Activated T-helper 17 cell treated with anti-CD3 and anti-CD28 coated beads, Interleukin-2, amount 50 U/mL, for 72 hours (primary cell): ENCODE results near the gene TMEM38B. TPM values are rescaled to one million over a fixed set of nuclear protein-coding genes. Genes with fewer than 3 reads are reported as not detected.

Experiments used
- ATAC-seq: fragments of 150-1000 bp; cut with Tn5 transposase; replicated peaks from 2 replicates; pipeline ENCODE4 v1.10.0; 2021; ENCODE audit warnings: mild to moderate bottlenecking, moderate library complexity
- H3K27ac Mint-ChIP-seq: one replicate; pipeline ENCODE4 v1.8.0; 2022; ENCODE audit warnings: mixed read lengths
- H3K27me3 Mint-ChIP-seq: one replicate; pipeline ENCODE4 v1.8.0; 2022; ENCODE audit warnings: mixed read lengths
- H3K36me3 Mint-ChIP-seq: one replicate; pipeline ENCODE4 v1.8.0; 2022; ENCODE audit warnings: low read depth, mild to moderate bottlenecking, mixed read lengths
- H3K4me1 Mint-ChIP-seq: one replicate; pipeline ENCODE4 v1.8.0; 2022; ENCODE audit warnings: mixed read lengths
- H3K4me3 Mint-ChIP-seq: one replicate; pipeline ENCODE4 v1.8.0; 2022; ENCODE audit warnings: mild to moderate bottlenecking, mixed read lengths
- H3K9me3 Mint-ChIP-seq: one replicate; pipeline ENCODE4 v1.8.0; 2022; ENCODE audit warnings: mixed read lengths
- total RNA-seq, 2 donors: library from RNA; stranded (reverse); gene quantifications; one replicate each; pipeline ENCODE4 v1.2.3, GENCODE V29; 2022

TMEM38B gene
- total RNA-seq, 2 donors from 2014 or later = 6.6 to 13.5 TPM

DNA sequence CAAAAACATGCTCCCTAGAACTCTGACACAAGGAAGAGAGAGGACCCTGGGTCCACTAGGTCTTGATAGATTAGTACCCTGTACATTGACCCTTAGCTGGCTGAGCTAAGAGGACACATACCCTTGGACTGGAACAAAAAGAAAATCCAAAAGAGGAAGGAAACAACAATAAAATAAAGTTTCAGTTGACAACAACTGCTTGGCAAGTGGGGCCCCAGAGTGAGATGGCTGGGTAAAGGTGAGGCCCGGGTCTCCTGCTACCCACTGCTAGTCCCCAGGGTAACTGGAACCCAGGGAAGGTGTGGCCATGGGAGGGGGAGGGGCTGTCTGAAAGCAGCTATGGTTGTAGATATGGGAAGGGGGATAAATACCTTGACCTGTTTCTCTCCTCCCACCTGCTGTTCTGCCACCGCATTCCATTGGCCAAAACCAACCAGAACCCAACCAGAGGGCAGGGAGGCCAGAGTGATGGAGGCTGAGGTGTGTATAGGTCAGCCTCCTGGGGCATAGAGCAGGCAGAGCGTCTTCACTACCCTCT, 20.4 kb upstream of the TMEM38B start:
- no peak overlapping the region for H3K4me3 Mint-ChIP-seq
- H3K27me3 Mint-ChIP-seq = peaks cover 10% of the 10 kb centered on the region
- no peaks in the 10 kb centered on the region for H3K4me1 Mint-ChIP-seq
- H3K9me3 Mint-ChIP-seq = no peaks in the 10 kb centered on the region
- ATAC-seq = no peak
- H3K27ac Mint-ChIP-seq = no peak overlapping the region
- no peaks in the 10 kb centered on the region for H3K36me3 Mint-ChIP-seq

DNA sequence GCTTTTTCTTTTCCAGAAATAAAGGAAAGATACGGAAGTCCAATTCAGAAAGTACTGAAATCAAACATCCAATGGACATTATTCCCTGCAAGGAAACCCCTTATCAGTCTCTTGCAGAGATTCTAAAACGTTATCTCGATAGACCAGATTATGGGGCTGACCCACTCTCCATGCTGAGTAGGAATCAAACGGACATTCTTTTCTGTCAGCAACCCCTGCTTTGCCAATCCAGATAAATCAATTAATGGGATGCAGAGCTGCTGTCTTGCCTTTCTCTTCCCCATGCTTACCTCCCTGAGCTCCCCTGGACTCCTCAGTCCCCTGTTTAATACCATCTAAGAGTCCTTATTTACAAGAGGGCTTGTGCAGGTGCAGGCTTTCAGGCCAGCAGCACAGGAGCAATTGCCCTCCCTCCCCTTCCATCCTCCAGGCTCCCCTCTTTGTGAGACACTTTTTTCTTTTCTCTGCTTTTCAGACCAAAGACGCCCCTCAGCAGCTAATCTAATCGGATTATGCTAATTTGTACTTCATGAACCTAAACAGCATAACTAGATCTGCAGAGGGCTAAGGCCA, 17.9 kb upstream of the TMEM38B start:
- Mint-ChIP-seq H3K36me3 (no peaks in the 10 kb centered on the region), H3K27ac (no peak overlapping the region), H3K9me3 (no peaks in the 10 kb centered on the region), H3K27me3 (peaks cover 3% of the 10 kb centered on the region), H3K4me3 (no peak overlapping the region), H3K4me1 (no peaks in the 10 kb centered on the region)
- ATAC-seq = no peak

DNA sequence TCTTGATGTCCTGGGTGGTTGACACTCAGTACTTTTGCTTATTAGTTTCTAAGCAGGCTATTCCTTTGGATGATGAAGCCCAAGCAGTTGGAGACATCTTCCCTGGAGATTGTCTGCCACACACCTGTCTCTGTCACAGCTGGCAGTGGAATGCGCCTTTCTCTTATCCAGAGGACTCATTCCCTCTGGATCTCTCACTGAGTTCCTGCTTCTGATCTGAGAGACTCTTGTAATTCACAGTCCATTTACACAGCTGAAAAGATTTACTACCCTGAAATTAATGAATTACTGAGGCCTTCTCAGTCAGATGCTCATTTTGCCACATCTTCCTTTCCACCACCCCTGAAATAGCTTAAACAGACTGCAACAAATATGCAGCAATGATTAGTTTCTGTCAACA, 16.2 kb upstream of the TMEM38B start:
- Mint-ChIP-seq H3K27ac (no peak overlapping the region), H3K27me3 (peaks cover 3% of the 10 kb centered on the region), H3K4me1 (no peaks in the 10 kb centered on the region), H3K4me3 (no peak overlapping the region), H3K36me3 (no peaks in the 10 kb centered on the region), H3K9me3 (no peaks in the 10 kb centered on the region)
- ATAC-seq = no peak

DNA sequence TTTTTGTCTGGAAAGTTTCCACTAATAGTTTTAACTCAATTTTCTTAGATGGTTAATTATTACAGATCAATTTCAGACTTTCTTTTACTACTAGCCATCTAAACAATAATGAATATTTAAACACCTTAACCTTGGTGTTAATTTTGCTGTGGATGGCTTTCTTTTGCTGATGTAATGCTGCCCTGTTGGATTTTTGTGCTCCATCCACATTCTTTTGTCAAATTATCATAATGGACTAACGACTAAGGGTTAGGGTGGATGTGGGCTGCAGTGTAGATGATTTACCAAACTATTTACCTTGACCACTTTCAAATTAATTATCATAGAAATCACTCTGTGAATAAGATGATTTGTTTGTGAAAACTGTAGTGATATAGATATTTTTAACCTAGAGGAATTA, 15.6 kb upstream of the TMEM38B start:
- Mint-ChIP-seq H3K9me3 (no peaks in the 10 kb centered on the region), H3K27me3 (peaks cover 3% of the 10 kb centered on the region), H3K36me3 (no peaks in the 10 kb centered on the region), H3K4me3 (no peak overlapping the region), H3K4me1 (no peaks in the 10 kb centered on the region), H3K27ac (no peak overlapping the region)
- no peak for ATAC-seq

DNA sequence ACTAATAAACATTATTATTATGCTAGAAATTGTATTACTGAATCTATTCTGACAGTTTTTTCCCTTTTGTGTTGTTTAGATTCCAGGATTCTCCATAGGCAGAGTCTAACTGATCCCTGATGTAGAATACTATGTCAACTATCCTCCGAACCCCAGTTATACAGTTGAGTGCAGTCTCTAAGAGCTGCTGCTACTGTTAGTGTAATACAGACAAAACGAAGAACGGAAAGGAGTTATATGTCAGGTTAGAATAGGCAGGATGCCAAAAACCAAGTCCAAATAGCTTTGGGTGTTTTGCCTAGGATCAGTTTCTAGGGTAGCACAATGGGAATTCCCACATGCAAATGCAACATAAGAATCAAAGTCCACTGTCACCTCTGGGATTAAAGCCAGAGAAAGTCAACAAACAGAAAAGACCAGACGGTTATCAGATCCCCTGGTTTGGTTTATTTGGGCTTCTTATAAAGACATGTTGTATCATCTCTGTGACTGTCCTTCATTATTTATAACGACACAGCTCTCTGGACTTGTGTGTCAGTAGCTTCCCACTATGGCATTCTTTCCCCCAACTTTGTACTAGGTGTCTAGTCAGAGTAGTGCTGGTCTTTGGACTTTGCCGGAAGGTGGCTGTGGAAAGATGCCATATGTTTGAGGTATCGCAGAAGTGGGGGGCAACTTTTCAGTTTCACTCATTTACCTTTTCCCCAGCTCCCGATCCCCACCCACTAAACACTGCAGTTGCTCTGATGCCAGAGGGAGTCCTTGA, 14.9 kb upstream of the TMEM38B start:
- H3K9me3 Mint-ChIP-seq = no peaks in the 10 kb centered on the region
- no peak overlapping the region for H3K27ac Mint-ChIP-seq
- no peaks in the 10 kb centered on the region for H3K4me1 Mint-ChIP-seq
- H3K36me3 Mint-ChIP-seq = no peaks in the 10 kb centered on the region
- H3K4me3 Mint-ChIP-seq = no peak overlapping the region
- peaks cover 3% of the 10 kb centered on the region for H3K27me3 Mint-ChIP-seq
- ATAC-seq = no peak

DNA sequence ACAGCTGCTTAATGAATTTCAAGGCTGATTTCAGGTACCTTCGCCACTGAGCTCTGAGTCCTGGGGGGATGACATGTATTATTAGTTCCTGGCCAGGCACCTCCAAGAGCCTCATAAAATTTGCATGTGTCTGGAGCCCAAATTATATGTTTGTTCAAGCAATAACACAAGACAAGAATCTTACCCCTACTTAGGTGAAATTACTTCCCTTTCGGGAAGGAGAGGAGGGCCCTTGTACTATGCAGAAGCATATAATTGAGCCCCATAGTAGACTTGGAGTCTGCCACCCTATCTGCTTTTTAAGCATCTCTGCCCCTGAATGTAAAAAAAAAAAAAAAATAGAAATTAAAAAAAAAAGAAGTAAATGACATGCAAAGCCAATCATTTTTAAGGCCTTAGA, 13.0 kb upstream of the TMEM38B start:
- H3K27ac Mint-ChIP-seq = no peak overlapping the region
- no peaks in the 10 kb centered on the region for H3K36me3 Mint-ChIP-seq
- H3K4me3 Mint-ChIP-seq = no peak overlapping the region
- no peaks in the 10 kb centered on the region for H3K4me1 Mint-ChIP-seq
- ATAC-seq = no peak
- no peaks in the 10 kb centered on the region for H3K9me3 Mint-ChIP-seq
- H3K27me3 Mint-ChIP-seq = peaks cover 3% of the 10 kb centered on the region

DNA sequence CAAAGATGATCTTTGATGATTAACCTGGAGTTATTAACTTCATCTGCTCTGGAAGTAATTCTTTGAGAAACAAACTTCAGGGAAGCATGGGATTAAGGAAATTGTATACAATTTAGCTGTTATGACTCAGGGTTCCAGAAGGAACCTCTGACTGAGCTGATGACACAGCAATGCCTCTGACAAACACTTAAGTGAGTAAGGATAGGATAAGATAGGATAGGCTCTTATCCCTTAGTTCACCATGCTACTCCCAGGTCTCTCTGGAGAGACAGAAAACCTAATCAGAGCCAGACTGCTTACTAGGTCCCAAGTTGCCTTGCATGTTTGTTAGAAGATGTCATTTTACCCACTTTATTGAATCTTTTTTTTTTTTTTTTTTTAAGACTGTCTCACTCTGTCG, 12.6 kb upstream of the TMEM38B start:
- Mint-ChIP-seq H3K27me3 (peaks cover 4% of the 10 kb centered on the region), H3K4me1 (no peaks in the 10 kb centered on the region), H3K36me3 (no peaks in the 10 kb centered on the region), H3K27ac (no peak overlapping the region), H3K9me3 (no peaks in the 10 kb centered on the region), H3K4me3 (no peak overlapping the region)
- no peak for ATAC-seq

DNA sequence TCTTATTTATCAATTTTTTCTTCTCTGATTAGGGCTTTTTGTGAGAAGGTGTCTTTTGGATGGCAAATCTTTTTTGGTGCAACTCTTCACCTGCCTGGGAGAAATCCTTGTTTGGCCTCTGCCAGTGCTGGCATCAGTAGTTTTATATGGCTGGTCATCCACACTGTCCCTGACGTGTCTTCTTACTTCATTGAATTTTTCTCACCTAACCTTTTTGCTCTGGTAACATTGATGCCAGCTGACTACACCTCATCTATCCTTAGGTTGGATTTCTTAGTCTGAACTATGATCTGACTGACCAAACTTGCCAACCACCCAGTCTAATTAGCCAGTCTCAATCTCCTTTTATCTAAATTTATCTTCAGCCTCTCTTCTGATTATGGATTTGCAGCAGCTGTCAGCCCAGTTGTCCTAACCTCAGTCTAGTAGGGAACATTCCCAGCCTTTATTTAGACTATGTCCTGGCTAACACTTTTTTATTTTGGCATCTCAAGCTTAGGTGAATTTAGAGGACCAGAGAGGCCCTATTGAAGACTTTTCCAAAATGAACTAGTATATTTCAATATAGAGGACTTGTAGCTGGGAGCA, 10.6 kb upstream of the TMEM38B start:
- Mint-ChIP-seq H3K4me1 (no peaks in the 10 kb centered on the region), H3K9me3 (no peaks in the 10 kb centered on the region), H3K4me3 (no peak overlapping the region), H3K27ac (no peak overlapping the region), H3K36me3 (no peaks in the 10 kb centered on the region), H3K27me3 (peaks cover 10% of the 10 kb centered on the region)
- ATAC-seq = no peak

DNA sequence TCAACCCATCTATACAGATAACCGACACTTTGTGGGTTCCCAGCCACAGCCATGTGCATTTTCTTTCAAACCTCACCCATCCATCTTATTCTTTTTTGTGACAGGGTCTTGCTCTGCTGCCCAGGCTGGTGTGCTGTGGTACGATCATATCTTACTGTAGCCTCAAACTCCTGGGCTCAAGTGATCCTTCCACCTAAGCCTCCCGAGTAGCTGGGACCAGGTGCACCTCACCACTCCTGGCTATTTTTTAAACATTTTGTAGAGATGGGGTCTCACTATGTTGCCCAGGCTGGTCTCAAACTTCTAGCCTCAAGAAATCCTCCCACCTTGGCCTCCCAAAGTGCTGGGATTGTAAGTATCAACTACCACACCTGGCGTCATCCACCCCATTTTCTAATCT, 7.4 kb upstream of the TMEM38B start:
- Mint-ChIP-seq H3K4me3 (no peak overlapping the region), H3K9me3 (no peaks in the 10 kb centered on the region), H3K4me1 (no peaks in the 10 kb centered on the region), H3K27me3 (peaks cover 13% of the 10 kb centered on the region), H3K27ac (no peak overlapping the region), H3K36me3 (no peaks in the 10 kb centered on the region)
- ATAC-seq = no peak

DNA sequence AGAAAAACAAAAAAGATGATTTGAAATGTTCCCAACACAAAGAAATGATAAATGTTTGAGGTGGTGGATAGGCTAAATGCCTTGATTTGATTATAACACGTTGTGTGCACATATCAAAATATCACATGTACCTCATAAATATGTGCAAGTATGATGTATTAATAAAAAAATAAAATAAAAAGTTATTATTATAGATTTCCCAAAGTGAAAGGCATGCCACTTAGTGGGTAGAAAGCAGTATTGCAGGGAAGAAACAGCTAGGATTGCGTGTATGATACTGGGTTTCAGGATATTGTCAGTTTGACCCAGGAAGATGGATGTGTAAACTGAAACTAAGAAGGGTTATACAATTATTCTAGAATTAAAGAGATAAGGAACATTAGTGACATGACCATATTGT, 3.6 kb upstream of the TMEM38B start:
- H3K9me3 Mint-ChIP-seq = no peaks in the 10 kb centered on the region

DNA sequence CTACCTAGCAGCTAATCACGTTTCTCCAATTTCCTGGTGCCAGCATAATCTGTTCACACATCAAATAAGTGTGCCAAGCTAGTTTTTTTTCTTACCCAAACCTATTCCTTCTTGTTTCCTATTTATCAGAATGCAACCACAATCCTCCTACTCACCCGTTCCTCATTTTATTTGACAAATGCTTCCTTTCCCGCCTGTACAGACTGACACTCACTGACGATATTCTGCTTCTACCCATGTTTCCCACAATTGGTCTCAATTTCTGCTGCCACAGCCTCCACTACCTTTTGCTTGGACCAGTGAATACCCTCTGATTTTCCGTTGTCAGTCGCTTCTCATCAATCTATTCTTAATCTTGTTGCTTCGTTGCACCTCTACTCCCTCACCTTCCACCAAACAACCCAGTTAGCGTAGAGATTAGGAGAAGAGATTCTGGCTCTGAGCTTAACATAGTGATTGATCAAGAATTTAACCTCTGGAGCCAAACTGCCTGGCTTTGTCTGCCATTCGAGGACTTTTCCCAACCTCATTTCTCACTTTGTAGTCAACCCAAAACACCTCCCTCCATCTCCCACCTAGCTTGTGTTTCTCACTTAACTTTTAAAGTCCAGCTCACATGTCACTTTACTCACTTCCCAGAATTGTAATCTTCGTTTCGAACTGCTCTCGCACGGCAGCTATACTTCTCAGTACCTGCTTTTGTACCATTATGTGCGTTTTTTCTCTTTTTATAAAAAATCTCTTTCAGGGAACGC, 729 bp upstream of the TMEM38B start:
- Mint-ChIP-seq H3K4me1 (peaks cover 12% of the 10 kb centered on the region), H3K27me3 (peaks cover 10% of the 10 kb centered on the region), H3K36me3 (no peaks in the 10 kb centered on the region), H3K9me3 (no peaks in the 10 kb centered on the region), H3K4me3 (peak overlapping the region; percentile 85), H3K27ac (peak overlapping the region; percentile 1)
- peak; percentile 5 for ATAC-seq

More for the DNA sequence above, 3.6 kb upstream of the TMEM38B start:
- Mint-ChIP-seq H3K4me1 (peaks cover 12% of the 10 kb centered on the region), H3K27ac (no peak overlapping the region), H3K36me3 (no peaks in the 10 kb centered on the region), H3K27me3 (peaks cover 18% of the 10 kb centered on the region), H3K4me3 (no peak overlapping the region)
- no peak for ATAC-seq

DNA sequence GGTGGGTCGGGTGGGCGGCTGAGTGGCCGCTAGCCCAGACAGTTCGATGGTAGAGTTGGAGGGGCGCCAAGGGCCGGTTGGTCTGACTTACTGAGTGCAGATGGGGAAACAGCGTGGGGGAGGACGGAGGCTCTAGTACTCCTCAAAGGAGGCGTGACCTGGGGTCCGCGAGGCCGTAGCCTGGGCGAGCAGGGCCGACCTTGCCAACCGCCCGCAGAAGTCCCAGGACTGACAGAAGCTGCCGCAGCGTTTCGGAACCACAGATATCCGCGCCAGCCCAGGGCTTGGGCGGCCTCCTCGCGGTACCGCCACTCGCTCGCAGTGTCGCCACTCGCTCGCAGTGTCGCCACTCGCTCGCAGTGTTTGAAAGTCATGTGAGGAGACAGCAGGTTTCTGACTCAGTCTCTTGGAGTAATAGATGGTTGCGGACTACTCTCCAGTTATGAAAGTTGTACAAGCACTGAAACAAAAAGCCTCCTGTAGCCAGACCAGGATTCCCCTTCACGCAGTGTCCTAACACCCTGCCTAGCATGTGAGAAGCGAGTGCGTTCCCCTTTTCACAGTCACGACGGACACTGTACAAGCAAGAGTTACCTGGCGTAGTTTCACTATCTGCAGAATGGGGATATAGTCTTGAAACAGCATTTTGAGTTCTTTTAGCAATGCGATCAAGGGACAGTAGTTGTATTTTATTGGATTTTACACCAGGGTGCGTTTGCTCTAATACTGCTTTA, 674 bp downstream of the TMEM38B start:
- Mint-ChIP-seq H3K4me3 (peak overlapping the region; percentile 85), H3K27me3 (peaks cover 5% of the 10 kb centered on the region)
- ATAC-seq = peak; percentile 80

DNA sequence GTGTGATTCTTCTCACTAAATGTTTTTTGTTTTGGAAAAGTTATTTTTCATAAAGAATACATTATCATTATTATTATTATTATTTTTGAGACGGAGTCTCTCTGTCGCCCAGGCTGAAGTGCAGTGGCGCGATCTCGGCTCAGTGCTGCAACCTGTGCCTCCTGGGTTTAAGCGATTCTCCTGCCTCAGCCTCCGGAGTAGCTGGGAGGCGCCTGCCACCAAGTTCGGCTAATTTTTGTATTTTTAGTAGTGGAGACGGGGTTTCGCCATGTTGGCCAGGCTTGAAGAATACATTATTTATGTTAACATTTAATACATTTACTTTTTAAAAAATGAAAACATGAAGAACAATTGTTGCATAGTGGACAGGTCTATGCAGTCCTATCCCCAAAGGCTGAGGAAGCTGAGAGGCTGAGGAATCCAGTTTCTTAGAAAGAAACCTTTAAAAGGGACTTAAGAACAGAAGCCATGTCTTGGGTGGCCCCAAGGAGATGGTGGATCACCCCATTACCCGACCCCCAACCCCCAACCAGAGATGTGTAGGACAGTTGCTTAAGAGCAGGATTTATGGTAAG, 2.0 kb downstream of the TMEM38B start:
- peaks cover 5% of the 10 kb centered on the region for H3K27me3 Mint-ChIP-seq
- no peak for ATAC-seq
- no peaks in the 10 kb centered on the region for H3K9me3 Mint-ChIP-seq
- no peak overlapping the region for H3K4me3 Mint-ChIP-seq
- no peaks in the 10 kb centered on the region for H3K36me3 Mint-ChIP-seq
- peaks cover 12% of the 10 kb centered on the region for H3K4me1 Mint-ChIP-seq
- H3K27ac Mint-ChIP-seq = no peak overlapping the region

More for the DNA sequence above, 674 bp downstream of the TMEM38B start:
- no peaks in the 10 kb centered on the region for H3K36me3 Mint-ChIP-seq
- H3K4me1 Mint-ChIP-seq = peaks cover 12% of the 10 kb centered on the region
- H3K9me3 Mint-ChIP-seq = no peaks in the 10 kb centered on the region
- H3K27ac Mint-ChIP-seq = peak overlapping the region; percentile 11

DNA sequence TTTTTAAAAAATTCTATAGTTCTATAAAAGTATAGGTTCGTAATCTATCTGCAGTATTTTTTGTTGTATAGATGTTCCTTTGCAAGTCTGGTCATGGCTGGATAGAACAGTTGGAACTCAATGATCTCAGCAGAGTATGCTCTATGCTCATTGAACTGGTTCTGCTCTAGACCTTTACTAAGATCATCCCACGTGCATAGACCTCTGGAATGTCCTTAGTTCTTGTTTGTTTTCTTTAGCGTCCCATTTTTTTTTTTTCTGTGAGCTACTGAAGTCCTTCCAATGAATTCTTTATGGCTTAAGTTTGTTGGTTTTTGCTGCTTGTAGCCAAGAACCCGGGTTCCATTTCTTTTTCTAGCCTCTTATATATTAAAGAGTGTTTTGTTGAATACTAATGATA, 3.5 kb downstream of the TMEM38B start:
- H3K9me3 Mint-ChIP-seq = no peaks in the 10 kb centered on the region
- no peak overlapping the region for H3K4me3 Mint-ChIP-seq
- H3K27me3 Mint-ChIP-seq = peaks cover 5% of the 10 kb centered on the region

More for the DNA sequence above, 3.5 kb downstream of the TMEM38B start:
- H3K27ac Mint-ChIP-seq = no peak overlapping the region
- H3K4me1 Mint-ChIP-seq = peaks cover 12% of the 10 kb centered on the region
- H3K36me3 Mint-ChIP-seq = no peaks in the 10 kb centered on the region
- ATAC-seq = no peak
